ENCODE measurements around the gene C1orf167. TPM values are rescaled to one million over a fixed set of nuclear protein-coding genes. Genes with fewer than 3 reads are reported as not detected.

The C1orf167 gene
- polyA plus RNA-seq, 1 of the 3 experiments (the other 2 are of a cell fraction): 0.10 TPM

DNA sequence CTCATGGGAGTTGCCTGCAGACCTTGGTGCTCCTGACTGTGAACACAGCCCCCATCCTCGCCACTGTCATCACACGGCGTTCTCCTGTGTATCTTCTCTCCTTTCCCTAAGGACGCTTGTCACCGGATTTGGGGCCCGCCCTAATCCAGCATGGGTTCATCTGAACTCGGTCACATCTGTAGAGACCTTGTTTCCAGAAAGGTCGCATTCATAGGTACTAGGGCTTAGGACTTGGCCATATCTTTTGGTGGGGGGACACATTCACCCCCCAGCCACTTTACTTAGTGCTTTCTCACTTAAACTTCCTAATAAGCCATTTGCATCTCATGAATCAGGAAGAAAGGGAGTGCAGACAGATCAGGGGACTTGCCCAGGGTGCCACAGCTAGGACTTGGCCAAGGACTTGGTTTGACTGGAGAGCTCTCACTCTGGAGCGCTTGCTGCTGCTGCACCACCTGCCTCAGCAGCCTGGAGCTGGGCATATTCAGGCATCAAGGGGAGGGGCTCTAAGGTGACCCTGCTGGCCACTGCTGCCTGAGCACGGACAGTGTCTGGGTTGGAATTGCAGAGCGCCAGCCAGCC lies 75.9 kb downstream of the C1orf167 start:
- H3K9ac ChIP-seq: no peak overlapping the region
- H3K79me2 ChIP-seq (ENCODE audit: insufficient read depth): no peaks in the 10 kb centered on the region
- no peak overlapping the region for H3K4me2 ChIP-seq
- no peaks in the 10 kb centered on the region for H3F3A ChIP-seq (replicated peaks; ENCODE audit: insufficient read depth)
- no peak overlapping the region for H3K4me3 ChIP-seq (ENCODE audit: low read depth in 2 of 2, low read length in 1 of 2)
- CTCF ChIA-PET: interaction anchor here (0.6 to 15.4 kb wide), 39 partner anchors 9 to 443 kb away, joined by 3 to 316 read pairs (median 5); partner anchors contain the start of genes CLCN6, MFN2, MTHFR and NPPA
- peaks cover 4% of the 10 kb centered on the region; the same call in 1 of the 2 replicates for H4K20me1 ChIP-seq (ENCODE audit: insufficient read depth)
- TF ChIP-seq, protein P1, sequence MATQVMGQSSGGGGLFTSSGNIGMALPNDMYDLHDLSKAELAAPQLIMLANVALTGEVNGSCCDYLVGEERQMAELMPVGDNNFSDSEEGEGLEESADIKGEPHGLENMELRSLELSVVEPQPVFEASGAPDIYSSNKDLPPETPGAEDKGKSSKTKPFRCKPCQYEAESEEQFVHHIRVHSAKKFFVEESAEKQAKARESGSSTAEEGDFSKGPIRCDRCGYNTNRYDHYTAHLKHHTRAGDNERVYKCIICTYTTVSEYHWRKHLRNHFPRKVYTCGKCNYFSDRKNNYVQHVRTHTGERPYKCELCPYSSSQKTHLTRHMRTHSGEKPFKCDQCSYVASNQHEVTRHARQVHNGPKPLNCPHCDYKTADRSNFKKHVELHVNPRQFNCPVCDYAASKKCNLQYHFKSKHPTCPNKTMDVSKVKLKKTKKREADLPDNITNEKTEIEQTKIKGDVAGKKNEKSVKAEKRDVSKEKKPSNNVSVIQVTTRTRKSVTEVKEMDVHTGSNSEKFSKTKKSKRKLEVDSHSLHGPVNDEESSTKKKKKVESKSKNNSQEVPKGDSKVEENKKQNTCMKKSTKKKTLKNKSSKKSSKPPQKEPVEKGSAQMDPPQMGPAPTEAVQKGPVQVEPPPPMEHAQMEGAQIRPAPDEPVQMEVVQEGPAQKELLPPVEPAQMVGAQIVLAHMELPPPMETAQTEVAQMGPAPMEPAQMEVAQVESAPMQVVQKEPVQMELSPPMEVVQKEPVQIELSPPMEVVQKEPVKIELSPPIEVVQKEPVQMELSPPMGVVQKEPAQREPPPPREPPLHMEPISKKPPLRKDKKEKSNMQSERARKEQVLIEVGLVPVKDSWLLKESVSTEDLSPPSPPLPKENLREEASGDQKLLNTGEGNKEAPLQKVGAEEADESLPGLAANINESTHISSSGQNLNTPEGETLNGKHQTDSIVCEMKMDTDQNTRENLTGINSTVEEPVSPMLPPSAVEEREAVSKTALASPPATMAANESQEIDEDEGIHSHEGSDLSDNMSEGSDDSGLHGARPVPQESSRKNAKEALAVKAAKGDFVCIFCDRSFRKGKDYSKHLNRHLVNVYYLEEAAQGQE (IDR thresholded peaks at IDR 0.05; ENCODE audit: low read depth, low read length): no peak
- TF ChIP-seq TEAD4 (IDR thresholded peaks at IDR 0.05; ENCODE audit: borderline replicate concordance, insufficient read depth) (no peak), CHD2 (IDR thresholded peaks at IDR 0.05; ENCODE audit: low read length, partially characterized antibody) (no peak), NFIC (IDR thresholded peaks at IDR 0.05; ENCODE audit: borderline replicate concordance) (no peak), POLR2AphosphoS5 (IDR thresholded peaks at IDR 0.05; ENCODE audit: low read depth, low read length) (no peak), RAD21 (IDR thresholded peaks at IDR 0.05; ENCODE audit: low read length) (no peak), MEF2A (IDR thresholded peaks at IDR 0.05; ENCODE audit: borderline replicate concordance, low read depth) (no peak), SIN3A (IDR thresholded peaks at IDR 0.05; ENCODE audit: borderline replicate concordance, low read depth, low read length) (no peak), MXI1 (IDR thresholded peaks at IDR 0.05; ENCODE audit: low read depth, low read length) (no peak)
- TF ChIP-seq, protein P2, sequence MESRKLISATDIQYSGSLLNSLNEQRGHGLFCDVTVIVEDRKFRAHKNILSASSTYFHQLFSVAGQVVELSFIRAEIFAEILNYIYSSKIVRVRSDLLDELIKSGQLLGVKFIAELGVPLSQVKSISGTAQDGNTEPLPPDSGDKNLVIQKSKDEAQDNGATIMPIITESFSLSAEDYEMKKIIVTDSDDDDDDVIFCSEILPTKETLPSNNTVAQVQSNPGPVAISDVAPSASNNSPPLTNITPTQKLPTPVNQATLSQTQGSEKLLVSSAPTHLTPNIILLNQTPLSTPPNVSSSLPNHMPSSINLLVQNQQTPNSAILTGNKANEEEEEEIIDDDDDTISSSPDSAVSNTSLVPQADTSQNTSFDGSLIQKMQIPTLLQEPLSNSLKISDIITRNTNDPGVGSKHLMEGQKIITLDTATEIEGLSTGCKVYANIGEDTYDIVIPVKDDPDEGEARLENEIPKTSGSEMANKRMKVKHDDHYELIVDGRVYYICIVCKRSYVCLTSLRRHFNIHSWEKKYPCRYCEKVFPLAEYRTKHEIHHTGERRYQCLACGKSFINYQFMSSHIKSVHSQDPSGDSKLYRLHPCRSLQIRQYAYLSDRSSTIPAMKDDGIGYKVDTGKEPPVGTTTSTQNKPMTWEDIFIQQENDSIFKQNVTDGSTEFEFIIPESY (IDR thresholded peaks at IDR 0.05; ENCODE audit: borderline replicate concordance, low read depth): no peak
- TF ChIP-seq, protein P3, sequence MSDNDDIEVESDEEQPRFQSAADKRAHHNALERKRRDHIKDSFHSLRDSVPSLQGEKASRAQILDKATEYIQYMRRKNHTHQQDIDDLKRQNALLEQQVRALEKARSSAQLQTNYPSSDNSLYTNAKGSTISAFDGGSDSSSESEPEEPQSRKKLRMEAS (IDR thresholded peaks at IDR 0.05; ENCODE audit: low read depth): no peak
- TF ChIP-seq, protein P4, sequence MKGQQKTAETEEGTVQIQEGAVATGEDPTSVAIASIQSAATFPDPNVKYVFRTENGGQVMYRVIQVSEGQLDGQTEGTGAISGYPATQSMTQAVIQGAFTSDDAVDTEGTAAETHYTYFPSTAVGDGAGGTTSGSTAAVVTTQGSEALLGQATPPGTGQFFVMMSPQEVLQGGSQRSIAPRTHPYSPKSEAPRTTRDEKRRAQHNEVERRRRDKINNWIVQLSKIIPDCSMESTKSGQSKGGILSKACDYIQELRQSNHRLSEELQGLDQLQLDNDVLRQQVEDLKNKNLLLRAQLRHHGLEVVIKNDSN (IDR thresholded peaks at IDR 0.05; ENCODE audit: borderline replicate concordance, low read depth): no peak
- no peaks in the 10 kb centered on the region for H3K9me3 ChIP-seq
- 93% methylated on average over 10 of the region's 11 CpGs for WGBS (ENCODE audit: low lambda C conversion rate)
- no peak overlapping the region for H3K27ac ChIP-seq (ENCODE audit: low read depth in 2 of 2, low read length in 1 of 2)
- DNase-seq: no peak
- H2AFZ ChIP-seq (ENCODE audit: low read depth): no peak overlapping the region
- H3K4me1 ChIP-seq (ENCODE audit: control insufficient read depth in 1 of 2, insufficient read depth in 2 of 2, low read depth in 1 of 2, low read length in 1 of 2): peaks cover 0 to 23% of the 10 kb centered on the region in 2 experiments; a peak in 2 of 4 replicates
- POLR2A ChIA-PET: interaction anchor here (2.8 kb wide), 1 partner anchor 70 kb away, joined by 17 read pairs; no protein-coding TSS in a partner anchor
- no peaks in the 10 kb centered on the region for H3K27me3 ChIP-seq (ENCODE audit: insufficient read depth)
- no peaks in the 10 kb centered on the region for H3K9me2 ChIP-seq
- H3K36me3 ChIP-seq (replicated peaks in 1 of 2; ENCODE audit: control insufficient read depth in 1 of 2, insufficient read depth in 2 of 2, low read length in 1 of 2): peaks cover 48 to 85% of the 10 kb centered on the region in 2 experiments

Data from SK-N-SH (cell line).